ENCODE measurements around the gene ATF6.

Gene ATF6

GRCh38 chr1:161945306-161946060 lies 179.4 kb downstream of the ATF6 start:
- no peak for DNase-seq

- DNase-seq = no peak
Measured at GRCh38 chr1:161946071-161946987, 180.2 kb downstream of the ATF6 start.

- no peak for DNase-seq
Measured at GRCh38 chr1:161948435-161948834, 182.3 kb downstream of the ATF6 start.

- no peak for DNase-seq
Measured at GRCh38 chr1:161949548-161949947, 183.4 kb downstream of the ATF6 start.

- DNase-seq = no peak
Measured at GRCh38 chr1:161950377-161950776, 184.3 kb downstream of the ATF6 start.

- DNase-seq = no peak
Measured at GRCh38 chr1:161951646-161952045, 185.5 kb downstream of the ATF6 start.

- DNase-seq = no peak
Measured at GRCh38 chr1:161952607-161953172, 186.6 kb downstream of the ATF6 start.

GRCh38 chr1:161953256-161953920 lies 187.3 kb downstream of the ATF6 start:
- DNase-seq = no peak

- peak; percentile 4 to 44 for DNase-seq
Measured at GRCh38 chr1:161954050-161954449, 187.9 kb downstream of the ATF6 start.

- no peak for DNase-seq
Measured at GRCh38 chr1:161954466-161954865, 188.3 kb downstream of the ATF6 start.

GRCh38 chr1:161955606-161956005 lies 189.5 kb downstream of the ATF6 start:
- DNase-seq = no peak

GRCh38 chr1:161956097-161956496 lies 190.0 kb downstream of the ATF6 start:
- DNase-seq = no peak

GRCh38 chr1:161956930-161957329 lies 190.8 kb downstream of the ATF6 start:
- no peak for DNase-seq

- DNase-seq = no peak
Measured at GRCh38 chr1:161958425-161958824, 192.3 kb downstream of the ATF6 start.

GRCh38 chr1:161962091-161962887 lies 196.2 kb downstream of the ATF6 start:
- no peak for DNase-seq

GRCh38 chr1:161966067-161966466 lies 199.9 kb downstream of the ATF6 start:
- no peak for DNase-seq

GRCh38 chr1:161970036-161970435 lies 203.9 kb downstream of the ATF6 start:
- no peak for DNase-seq

GRCh38 chr1:161970633-161971032 lies 204.5 kb downstream of the ATF6 start:
- DNase-seq = no peak

GRCh38 chr1:161972828-161973227 lies 206.7 kb downstream of the ATF6 start:
- DNase-seq = no peak

- no peak for DNase-seq
Measured at GRCh38 chr1:161973924-161974845, 208.1 kb downstream of the ATF6 start.
